ENCODE data around the gene C10orf95. TPM values are rescaled to one million over a fixed set of nuclear protein-coding genes. Genes with fewer than 3 reads are reported as not detected.

C10orf95 gene
- total RNA-seq, 1 experiment from 2014 or later: 0.21 TPM

DNA sequence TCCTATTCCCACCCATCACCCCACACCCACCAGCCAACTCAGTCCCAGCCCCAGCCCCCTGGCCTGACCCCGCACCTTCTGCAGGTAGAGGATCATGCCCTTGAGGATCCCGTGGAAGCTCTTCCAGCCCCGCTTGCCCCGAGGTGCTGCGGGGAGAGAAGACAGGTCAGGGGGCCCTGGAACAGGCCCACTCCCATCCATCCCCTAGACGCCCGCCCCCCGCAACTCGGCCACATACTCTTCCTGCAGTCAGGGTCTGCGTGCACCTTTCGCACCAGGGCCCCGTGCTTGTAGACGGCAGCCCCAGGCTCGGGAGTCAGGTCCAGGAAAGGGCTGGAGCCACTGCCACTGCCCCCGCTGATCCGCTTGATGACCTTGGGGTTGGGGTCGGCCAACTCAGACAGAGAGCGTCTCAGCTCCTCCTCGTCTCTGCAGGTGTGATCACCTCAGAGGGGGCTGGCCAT lies 46.2 kb downstream of the C10orf95 start:
- intact Hi-C loops (cut with micrococcal nuclease; ENCODE audit: unreplicated experiment): no loop called here

DNA sequence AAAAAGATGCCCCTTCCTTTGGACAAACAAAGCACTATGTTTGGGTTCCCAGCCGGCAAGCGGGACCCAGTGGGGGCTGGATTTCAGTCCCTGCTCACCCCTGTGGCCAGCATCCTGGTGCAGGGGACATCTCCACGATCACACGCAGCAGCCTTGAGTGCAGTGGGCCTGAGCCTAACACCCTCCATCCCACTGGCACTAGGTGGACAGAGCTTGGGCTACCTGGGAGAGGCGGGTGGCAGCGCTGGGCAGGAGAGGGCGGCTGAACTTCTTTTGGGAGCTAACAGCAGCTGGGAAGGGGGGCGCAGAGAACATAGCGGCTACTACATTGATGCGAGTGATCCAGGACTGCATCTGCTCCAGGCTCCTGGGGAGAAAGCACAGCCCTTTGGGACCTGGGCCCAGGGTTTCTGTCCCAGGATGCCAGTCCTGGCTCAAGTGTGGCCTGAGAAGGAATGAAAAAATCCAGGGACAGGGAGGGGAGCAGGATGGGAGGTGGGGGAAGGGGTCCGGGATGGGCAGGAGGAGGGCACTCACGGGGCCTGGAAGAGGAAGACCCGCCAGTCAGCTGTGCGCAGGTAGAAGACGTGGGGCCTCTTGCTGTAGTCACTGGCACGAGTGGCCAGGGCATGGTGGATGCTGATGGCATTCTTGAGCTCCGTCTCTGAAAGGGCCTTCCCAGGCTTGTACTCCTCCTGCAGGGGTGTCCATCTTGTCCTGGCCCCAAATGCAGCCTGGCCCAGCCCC lies 46.8 kb downstream of the C10orf95 start:
- Histone ChIP-seq H3K4me1 (ENCODE audit: control insufficient read depth, insufficient read depth, low read length) (peaks cover 27% of the 10 kb centered on the region), H3K27ac (ENCODE audit: low read length) (no peak overlapping the region), H3K9me3 (ENCODE audit: control insufficient read depth, insufficient read depth, low read depth, low read length) (no peaks in the 10 kb centered on the region), H3K36me3 (ENCODE audit: control insufficient read depth, insufficient read depth, low read length) (peaks cover 2% of the 10 kb centered on the region; the same call in 1 of the 2 replicates), H3K4me3 (ENCODE audit: low read depth in 2 of 2, low read length in 2 of 2) (no peak overlapping the region), H3K27me3 (ENCODE audit: control insufficient read depth, insufficient read depth, low read length) (no peaks in the 10 kb centered on the region)
- CTCF ChIA-PET: interaction anchor here (0.7 to 1.4 kb wide), 6 partner anchors 8 to 21 kb away, joined by 4 to 14 read pairs (median 6); partner anchors contain the start of gene FBXL15
- no peak for DNase-seq (ENCODE audit: low read depth, low spot score)
- TF ChIP-seq POLR2AphosphoS5 (IDR thresholded peaks at IDR 0.05; ENCODE audit: low read depth, low read length) (peak; percentile 31; the same call in 1 of the 2 replicates), SIN3A (IDR thresholded peaks at IDR 0.05; ENCODE audit: borderline replicate concordance, insufficient read depth, low read depth, low read length) (no peak)
- BruUV-seq (replicated peaks): no TSS peak
- intact Hi-C loops (cut with micrococcal nuclease; ENCODE audit: unreplicated experiment): loop anchor here (5.0 kb wide), 1 partner anchor 177 kb away; the partner anchor contains the start of gene ELOVL3
- in situ Hi-C loops (cut with HindIII; ENCODE audit: low pct_unique_long_range_greater_than_20kb, low sequenced_read_pairs): no loop called here
- no peak for ATAC-seq
- POLR2A ChIA-PET: no interaction called here

More for the DNA sequence above, 46.2 kb downstream of the C10orf95 start:
- TF ChIP-seq POLR2AphosphoS5 (IDR thresholded peaks at IDR 0.05; ENCODE audit: low read depth, low read length) (peak; percentile 49), REST (IDR thresholded peaks at IDR 0.05; ENCODE audit: insufficient read depth in 1 of 2, low read depth in 2 of 2, low read length in 1 of 2) (no peak)
- DNase-seq (ENCODE audit: low read depth, low spot score) (no peak), ATAC-seq (no peak)
- Histone ChIP-seq H3K9me3 (ENCODE audit: control insufficient read depth, insufficient read depth, low read depth, low read length) (no peaks in the 10 kb centered on the region), H3K4me1 (ENCODE audit: control insufficient read depth, insufficient read depth, low read length) (peaks cover 23% of the 10 kb centered on the region), H3K36me3 (ENCODE audit: control insufficient read depth, insufficient read depth, low read length) (peaks cover 2% of the 10 kb centered on the region; the same call in 1 of the 2 replicates), H3K4me3 (ENCODE audit: low read depth in 2 of 2, low read length in 2 of 2) (no peak overlapping the region), H3K27me3 (ENCODE audit: control insufficient read depth, insufficient read depth, low read length) (0 out of 2 replicates have a peak, but pooled peaks cover 2% of the 10 kb centered on the region), H3K27ac (ENCODE audit: low read length) (no peak overlapping the region)
- ChIA-PET CTCF (interaction anchor here (0.9 to 1.0 kb wide), 2 partner anchors 8 to 21 kb away, joined by 4 to 10 read pairs; no protein-coding TSS in a partner anchor), POLR2A (no interaction called here)
- in situ Hi-C loops (cut with HindIII; ENCODE audit: low pct_unique_long_range_greater_than_20kb, low sequenced_read_pairs): no loop called here
- no TSS peak for BruUV-seq (replicated peaks)

- in situ Hi-C loops (cut with HindIII; ENCODE audit: low pct_unique_long_range_greater_than_20kb, low sequenced_read_pairs) (no loop called here), intact Hi-C loops (cut with micrococcal nuclease; ENCODE audit: unreplicated experiment) (loop anchor here (5.0 kb wide), 1 partner anchor 176 kb away; the partner anchor contains the start of gene ELOVL3)
- ATAC-seq (no peak), DNase-seq (ENCODE audit: low read depth, low spot score) (no peak)
- H3K4me1 ChIP-seq (ENCODE audit: control insufficient read depth, insufficient read depth, low read length): peaks cover 33% of the 10 kb centered on the region
- H3K27me3 ChIP-seq (ENCODE audit: control insufficient read depth, insufficient read depth, low read length): no peaks in the 10 kb centered on the region
- peaks cover 2% of the 10 kb centered on the region; the same call in 1 of the 2 replicates for H3K36me3 ChIP-seq (ENCODE audit: control insufficient read depth, insufficient read depth, low read length)
- H3K4me3 ChIP-seq (ENCODE audit: low read depth in 2 of 2, low read length in 2 of 2): no peak overlapping the region
- no peaks in the 10 kb centered on the region for H3K9me3 ChIP-seq (ENCODE audit: control insufficient read depth, insufficient read depth, low read depth, low read length)
- H3K27ac ChIP-seq (ENCODE audit: low read length): no peak overlapping the region
- CTCF ChIA-PET: interaction anchor here (0.5 to 1.5 kb wide), 9 partner anchors 9 to 181 kb away, joined by 3 to 14 read pairs (median 4); no protein-coding TSS in a partner anchor
- no TSS peak for BruUV-seq (replicated peaks)
- POLR2A ChIA-PET: interaction anchor here (0.6 kb wide), 1 partner anchor 50 kb away, joined by 3 read pairs; no protein-coding TSS in a partner anchor
- TF ChIP-seq POLR2AphosphoS5 (IDR thresholded peaks at IDR 0.05; ENCODE audit: low read depth, low read length): no peak
Observed at GRCh38 chr10:102403115-102403514, 48.2 kb downstream of the C10orf95 start.

Data from Panc1 (cell line).